Gastrocnemius medialis (tissue), 4 donors: ENCODE results near the gene KCNIP3.

Experiments used
- CTCF ChIP-seq, 5 experiments: fragments of 450-650 bp in 3 of 5; fragments of 200-600 bp in 2 of 5; sonication (generic) in 2 of 5; IDR thresholded peaks in 4 of 5; conservative IDR thresholded peaks in 1 of 5; 1 replicate in 4 of 5; 2 replicates in 1 of 5; pipeline ENCODE4 v1.5.1; 2016 to 2019; ENCODE audit warnings: antibody characterized with exemption in 5 of 5, mild to moderate bottlenecking in 3 of 5, moderate library complexity in 3 of 5
- POLR2A ChIP-seq, 2 donors: fragments of 450-650 bp; IDR thresholded peaks; one replicate each; pipeline ENCODE4 v1.6.1; 2017; ENCODE audit warnings: antibody characterized with exemption in 2 of 2, mild to moderate bottlenecking in 2 of 2, moderate library complexity in 2 of 2

- no peak for TF ChIP-seq CTCF (IDR thresholded peaks at IDR 0.05 in 4 of 5, conservative IDR thresholded peaks at IDR 0.05 in 1 of 5)
- no peak for TF ChIP-seq POLR2A (IDR thresholded peaks at IDR 0.05)
Measured at GRCh38 chr2:95301876-95302641, 4.9 kb downstream of the KCNIP3 start.
